Glutamatergic neuron (in vitro differentiated cells): ENCODE results near the gene TGIF1. TPM values are rescaled to one million over a fixed set of nuclear protein-coding genes. Genes with fewer than 3 reads are reported as not detected.

Source experiments
- DNase-seq: peaks from one replicate; pipeline ENCODE4 v3.0.0; 2022
- H3K27ac Mint-ChIP-seq: one replicate; pipeline ENCODE4 v1.8.0; 2020; ENCODE audit warnings: mild to moderate bottlenecking, mixed read lengths, inconsistent platforms; ENCODE audit not compliant: unreplicated experiment
- H3K27me3 Mint-ChIP-seq: one replicate; pipeline ENCODE4 v1.8.0; 2020; ENCODE audit warnings: mild to moderate bottlenecking, moderate library complexity, mixed read lengths, inconsistent platforms; ENCODE audit not compliant: unreplicated experiment
- H3K36me3 Mint-ChIP-seq: one replicate; pipeline ENCODE4 v1.8.0; 2020; ENCODE audit warnings: mild to moderate bottlenecking, mixed read lengths, inconsistent platforms; ENCODE audit not compliant: unreplicated experiment
- H3K4me1 Mint-ChIP-seq: one replicate; pipeline ENCODE4 v1.8.0; 2020; ENCODE audit warnings: mild to moderate bottlenecking, low read depth, mixed read lengths, inconsistent platforms; ENCODE audit not compliant: unreplicated experiment
- H3K4me3 Mint-ChIP-seq: one replicate; pipeline ENCODE4 v1.8.0; 2020; ENCODE audit warnings: mild to moderate bottlenecking, mixed read lengths, inconsistent platforms; ENCODE audit not compliant: unreplicated experiment
- H3K9me3 Mint-ChIP-seq: one replicate; pipeline ENCODE4 v1.8.0; 2020; ENCODE audit warnings: mild to moderate bottlenecking, moderate library complexity, mixed read lengths, inconsistent platforms; ENCODE audit not compliant: unreplicated experiment
- total RNA-seq: library from RNA; stranded (reverse); fragmentation: NEBNext Ultra II Directional; extraction: Animal tissue kit (Norgen Biotek cat#: 25700); gene quantifications from one replicate; pipeline ENCODE4 v1.2.1, GENCODE V29; 2021; ENCODE audit not compliant: unreplicated experiment
- TF ChIP-seq, protein P1 (sequence below): fragments of 200-600 bp; sonication (generic); IDR thresholded peaks from one replicate; pipeline ENCODE4 v1.5.0; 2021; ENCODE audit not compliant: partially characterized antibody, unreplicated experiment

The TGIF1 gene
- total RNA-seq, 1 donor from 2014 or later: 17.1 TPM

DNA sequence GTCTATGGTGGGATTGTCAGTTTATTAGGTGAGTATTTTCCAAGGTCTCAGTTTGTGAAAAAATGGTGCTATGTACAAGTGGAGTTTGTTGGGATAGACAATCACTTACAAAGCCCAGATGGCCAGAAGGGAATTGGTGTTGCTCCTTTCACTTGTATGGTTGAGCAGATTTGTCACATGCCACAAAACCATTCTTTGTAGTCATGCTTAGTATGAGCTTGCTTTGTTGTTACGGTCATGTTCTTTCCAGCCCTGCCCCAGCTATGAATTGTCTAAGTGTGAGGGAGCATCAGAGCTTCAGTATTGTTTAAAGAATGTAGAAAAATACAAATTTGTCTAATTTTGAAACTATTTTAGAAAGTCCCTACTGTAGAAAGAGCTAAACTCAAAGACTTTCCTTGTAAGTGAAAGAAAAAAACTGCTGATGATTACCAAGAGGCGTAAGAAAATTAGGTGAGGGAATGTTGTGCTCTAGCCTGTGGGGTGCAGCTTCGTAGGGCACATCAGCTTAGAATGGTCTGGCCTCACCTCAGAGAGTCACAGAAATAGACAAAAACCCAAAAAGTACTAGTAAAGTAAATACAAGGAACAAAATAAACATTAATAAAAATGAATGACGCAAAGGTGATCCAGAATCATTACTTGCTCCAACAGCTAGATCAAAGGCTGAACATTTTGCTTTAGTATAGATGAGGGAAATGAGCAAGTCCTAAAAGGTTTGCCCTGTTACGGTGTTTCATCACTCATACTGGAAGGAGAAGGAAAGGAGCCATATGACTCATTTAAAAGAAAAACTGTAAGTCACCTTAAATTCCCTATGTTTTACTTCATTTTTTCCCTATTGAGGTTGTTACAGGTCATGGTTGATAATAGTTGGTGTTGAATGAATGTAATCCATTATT lies 9.2 kb downstream of the TGIF1 start:
- H3K4me3 Mint-ChIP-seq: no peak overlapping the region
- H3K27ac Mint-ChIP-seq: peak overlapping the region; percentile 24
- DNase-seq: no peak
- H3K27me3 Mint-ChIP-seq: no peaks in the 10 kb centered on the region
- peaks cover 10% of the 10 kb centered on the region for H3K4me1 Mint-ChIP-seq
- H3K9me3 Mint-ChIP-seq: peaks cover 2% of the 10 kb centered on the region
- TF ChIP-seq, protein P1, sequence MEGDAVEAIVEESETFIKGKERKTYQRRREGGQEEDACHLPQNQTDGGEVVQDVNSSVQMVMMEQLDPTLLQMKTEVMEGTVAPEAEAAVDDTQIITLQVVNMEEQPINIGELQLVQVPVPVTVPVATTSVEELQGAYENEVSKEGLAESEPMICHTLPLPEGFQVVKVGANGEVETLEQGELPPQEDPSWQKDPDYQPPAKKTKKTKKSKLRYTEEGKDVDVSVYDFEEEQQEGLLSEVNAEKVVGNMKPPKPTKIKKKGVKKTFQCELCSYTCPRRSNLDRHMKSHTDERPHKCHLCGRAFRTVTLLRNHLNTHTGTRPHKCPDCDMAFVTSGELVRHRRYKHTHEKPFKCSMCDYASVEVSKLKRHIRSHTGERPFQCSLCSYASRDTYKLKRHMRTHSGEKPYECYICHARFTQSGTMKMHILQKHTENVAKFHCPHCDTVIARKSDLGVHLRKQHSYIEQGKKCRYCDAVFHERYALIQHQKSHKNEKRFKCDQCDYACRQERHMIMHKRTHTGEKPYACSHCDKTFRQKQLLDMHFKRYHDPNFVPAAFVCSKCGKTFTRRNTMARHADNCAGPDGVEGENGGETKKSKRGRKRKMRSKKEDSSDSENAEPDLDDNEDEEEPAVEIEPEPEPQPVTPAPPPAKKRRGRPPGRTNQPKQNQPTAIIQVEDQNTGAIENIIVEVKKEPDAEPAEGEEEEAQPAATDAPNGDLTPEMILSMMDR: no peak
- no peaks in the 10 kb centered on the region for H3K36me3 Mint-ChIP-seq

DNA sequence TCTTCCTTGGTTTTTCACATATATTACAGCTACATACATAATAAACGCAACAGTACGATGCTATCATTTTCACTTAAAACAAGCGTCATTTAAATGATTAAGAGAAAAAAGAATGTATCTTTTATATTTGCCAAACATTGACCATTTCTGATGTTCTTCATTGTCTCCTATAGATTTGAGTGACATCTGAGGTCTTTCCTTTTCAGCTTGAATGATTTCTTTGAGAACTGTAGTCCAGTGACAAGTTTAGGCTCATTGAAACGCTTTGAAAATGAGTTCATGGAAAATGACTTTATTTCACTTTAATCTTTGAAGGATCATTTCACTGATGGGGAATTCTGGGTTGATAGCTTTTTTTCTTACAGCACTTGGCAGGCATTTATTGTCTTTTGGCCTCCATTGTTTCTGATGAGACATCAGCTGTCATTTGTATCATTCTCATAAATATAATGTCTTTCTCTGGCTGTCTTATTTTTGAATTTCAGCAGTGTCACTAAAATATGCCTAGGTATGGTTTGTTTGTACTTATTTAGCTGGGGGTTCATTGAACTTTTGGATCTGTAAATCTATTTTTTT lies 10.9 kb downstream of the TGIF1 start:
- no peak for DNase-seq
- Mint-ChIP-seq H3K27me3 (no peaks in the 10 kb centered on the region), H3K27ac (no peak overlapping the region), H3K4me1 (peaks cover 6% of the 10 kb centered on the region), H3K4me3 (no peak overlapping the region), H3K36me3 (no peaks in the 10 kb centered on the region), H3K9me3 (peaks cover 2% of the 10 kb centered on the region)
- TF ChIP-seq, protein P1: no peak

DNA sequence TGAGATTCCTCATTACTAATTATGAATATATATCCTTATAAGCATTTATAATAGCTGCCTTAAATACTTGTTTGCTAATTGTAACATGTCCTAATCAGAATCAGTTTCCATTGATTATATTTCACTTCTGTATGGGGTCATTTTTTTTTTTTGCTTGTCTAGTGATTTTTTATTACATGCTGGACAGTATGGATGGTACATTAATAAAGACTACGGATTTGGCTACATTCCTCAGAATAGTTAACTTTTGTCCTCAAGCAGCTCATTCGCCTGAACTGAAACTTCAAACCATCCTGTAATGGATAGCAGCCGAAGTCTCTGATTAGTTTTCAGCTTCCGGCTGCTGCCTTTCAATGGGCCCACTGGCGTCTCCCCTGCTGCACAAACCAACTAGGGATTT lies 11.7 kb downstream of the TGIF1 start:
- TF ChIP-seq, protein P1: no peak
- peaks cover 2% of the 10 kb centered on the region for H3K9me3 Mint-ChIP-seq
- no peak overlapping the region for H3K27ac Mint-ChIP-seq
- H3K27me3 Mint-ChIP-seq: no peaks in the 10 kb centered on the region
- no peak for DNase-seq
- no peaks in the 10 kb centered on the region for H3K36me3 Mint-ChIP-seq
- H3K4me1 Mint-ChIP-seq: peaks cover 3% of the 10 kb centered on the region
- H3K4me3 Mint-ChIP-seq: no peak overlapping the region

DNA sequence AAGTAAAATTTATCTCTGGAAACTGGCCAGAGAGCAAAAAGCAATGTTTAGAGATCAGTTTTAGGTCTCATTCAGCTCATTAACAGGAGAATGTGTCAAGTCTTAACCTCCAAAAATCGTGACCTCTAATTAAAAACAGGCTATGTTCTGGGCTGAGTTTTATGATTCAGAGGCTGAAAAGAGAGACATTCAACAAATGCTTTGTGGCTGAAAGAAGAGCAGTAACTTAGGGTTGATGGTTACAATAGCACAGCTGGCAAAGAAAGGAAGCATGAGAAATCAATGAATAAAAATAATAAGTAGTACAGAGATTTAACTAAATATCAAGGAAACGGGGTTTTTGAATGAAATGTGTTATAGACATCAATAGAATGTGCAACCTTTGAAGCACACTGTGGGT lies 13.1 kb downstream of the TGIF1 start:
- Mint-ChIP-seq H3K27me3 (no peaks in the 10 kb centered on the region), H3K4me3 (no peak overlapping the region), H3K36me3 (no peaks in the 10 kb centered on the region), H3K27ac (no peak overlapping the region), H3K9me3 (no peaks in the 10 kb centered on the region), H3K4me1 (no peaks in the 10 kb centered on the region)
- TF ChIP-seq, protein P1: no peak
- DNase-seq: no peak

DNA sequence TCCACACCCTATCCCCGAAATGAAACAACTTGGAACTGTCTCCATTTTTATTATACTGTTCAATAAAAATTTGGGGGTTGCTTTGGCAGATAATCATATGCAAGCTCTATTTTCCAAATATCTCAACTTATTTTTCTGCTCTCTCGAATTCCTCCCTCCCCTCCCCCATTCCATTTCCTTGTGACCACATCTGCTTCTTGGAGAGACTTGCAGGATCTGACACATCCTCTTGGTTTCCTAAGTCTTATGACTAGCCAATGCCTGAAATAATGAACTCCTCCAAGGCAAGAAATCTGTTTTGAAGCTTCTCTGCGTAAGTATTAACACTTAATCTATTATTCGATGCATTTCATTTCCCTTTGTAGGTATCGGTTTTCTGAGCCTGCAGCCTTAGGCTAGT lies 16.1 kb downstream of the TGIF1 start:
- H3K9me3 Mint-ChIP-seq: no peaks in the 10 kb centered on the region
- H3K4me1 Mint-ChIP-seq: no peaks in the 10 kb centered on the region
- no peak overlapping the region for H3K4me3 Mint-ChIP-seq
- DNase-seq: no peak
- no peaks in the 10 kb centered on the region for H3K36me3 Mint-ChIP-seq
- no peak overlapping the region for H3K27ac Mint-ChIP-seq
- TF ChIP-seq, protein P1: no peak
- no peaks in the 10 kb centered on the region for H3K27me3 Mint-ChIP-seq
